Activated CD4-positive, alpha-beta T cell treated with anti-CD3 and anti-CD28 coated beads, Interleukin-2, amount 50 U/mL, for 24 hours (primary cell): ENCODE results near the gene CSAD.

Experiments
- DNase-seq, 2 donors: peaks; one replicate each; pipeline ENCODE4 v3.0.0-alpha.2; 2020; ENCODE audit warnings: low read depth in 1 of 2, low spot score in 1 of 2

CSAD gene

GRCh38 chr12:53180220-53180930, at the start of gene CSAD, which contains the start of gene ZNF740:
Gene CSAD (minus strand): TSS chr12:53180925. CDS start chr12:53173470, 7,455 bp downstream.
Gene ZNF740 (plus strand): TSS chr12:53180722. CDS start chr12:53181984, 1,262 bp downstream.
- peak; percentile 93 to 97 for DNase-seq

GRCh38 chr12:53230108-53230845, 49.6 kb upstream of the CSAD start:
- no peak for DNase-seq

- DNase-seq, result no peak
Measured at GRCh38 chr12:53229454-53229853, 48.7 kb upstream of the CSAD start.

- no peak for DNase-seq
Measured at GRCh38 chr12:53227836-53228235, 47.1 kb upstream of the CSAD start.

- no peak for DNase-seq
Measured at GRCh38 chr12:53227341-53227740, 46.6 kb upstream of the CSAD start.

- DNase-seq, result no peak
Measured at GRCh38 chr12:53226815-53227214, 46.1 kb upstream of the CSAD start.

- DNase-seq, result no peak
Measured at GRCh38 chr12:53225635-53226424, 45.1 kb upstream of the CSAD start.

GRCh38 chr12:53224897-53225634, 44.3 kb upstream of the CSAD start:
- DNase-seq, result no peak

GRCh38 chr12:53224061-53224896, 43.6 kb upstream of the CSAD start:
- DNase-seq, result no peak

GRCh38 chr12:53223389-53224060, 42.8 kb upstream of the CSAD start:
- DNase-seq, result no peak

- DNase-seq, result no peak
Measured at GRCh38 chr12:53222806-53223261, 42.1 kb upstream of the CSAD start.

GRCh38 chr12:53222170-53222721, 41.5 kb upstream of the CSAD start:
- no peak for DNase-seq

GRCh38 chr12:53221203-53222080, 40.7 kb upstream of the CSAD start:
- no peak for DNase-seq

- peak; percentile 57 to 63 for DNase-seq
Measured at GRCh38 chr12:53220694-53221202, 40.0 kb upstream of the CSAD start.

GRCh38 chr12:53219956-53220693, 39.4 kb upstream of the CSAD start:
- DNase-seq, result peak; percentile 51 to 62

- peak; percentile 45 to 72 for DNase-seq
Measured at GRCh38 chr12:53219292-53219955, 38.7 kb upstream of the CSAD start.
